NCI-H1417 (cell line): Measurements from ENCODE around the gene MORN3.
"Not testable (repeated sequence)": the region's sequence is repeated elsewhere in the genome, so short reads cannot be mapped to it uniquely, and the experiment has no call there.

ENCODE experiments used
- DNase-seq, 3 experiments: peaks; one replicate each; lab custom pipeline; 2025; lab: John Stamatoyannopoulos, UW

The MORN3 gene

GRCh38 chr12:121638298-121639202, 30.9 kb downstream of the MORN3 start:
- DNase-seq: no peak

- DNase-seq: no peak
Measured at GRCh38 chr12:121637231-121637914, 32.1 kb downstream of the MORN3 start.

GRCh38 chr12:121634836-121635235, 34.6 kb downstream of the MORN3 start:
- DNase-seq: no peak

- not testable (repeated sequence) for DNase-seq
Measured at GRCh38 chr12:121633833-121634196, 35.6 kb downstream of the MORN3 start.

- peak in 1 of 3 experiments; percentile 60 for DNase-seq
Measured at GRCh38 chr12:121632069-121632970, 37.1 kb downstream of the MORN3 start.

- no peak for DNase-seq
Measured at GRCh38 chr12:121630791-121631355, 38.6 kb downstream of the MORN3 start.

GRCh38 chr12:121628536-121628935, 40.9 kb downstream of the MORN3 start:
- DNase-seq: no peak

- no peak for DNase-seq
Measured at GRCh38 chr12:121628037-121628436, 41.4 kb downstream of the MORN3 start.

GRCh38 chr12:121626853-121627640, 42.4 kb downstream of the MORN3 start:
- DNase-seq: peak in 2 of 3 experiments; percentile 83 to 87

- peak; percentile 98 for DNase-seq
Measured at GRCh38 chr12:121626087-121626852, 43.2 kb downstream of the MORN3 start, which contains the start of gene ORAI1. ORAI1 (plus strand) TSS chr12:121626530.

- DNase-seq: no peak
Measured at GRCh38 chr12:121620333-121620891, 49.0 kb downstream of the MORN3 start.

GRCh38 chr12:121618659-121619233, 50.7 kb downstream of the MORN3 start:
- no peak for DNase-seq

- no peak for DNase-seq
Measured at GRCh38 chr12:121614872-121615467, 54.5 kb downstream of the MORN3 start.

GRCh38 chr12:121613462-121613861, 56.0 kb downstream of the MORN3 start:
- no peak for DNase-seq

GRCh38 chr12:121611306-121611705, 58.1 kb downstream of the MORN3 start:
- peak in 1 of 3 experiments; percentile 16 for DNase-seq

GRCh38 chr12:121610239-121611149, 59.0 kb downstream of the MORN3 start:
- DNase-seq: no peak

- no peak for DNase-seq
Measured at GRCh38 chr12:121608301-121608700, 61.2 kb downstream of the MORN3 start.

- no peak for DNase-seq
Measured at GRCh38 chr12:121603581-121603980, 65.9 kb downstream of the MORN3 start.
